ENCODE measurements around the gene PPP1CC. TPM values are rescaled to one million over a fixed set of nuclear protein-coding genes. Genes with fewer than 3 reads are reported as not detected.
A peak's percentile ranks its signal among the peaks of the same experiment; 100 is the strongest.

Gene PPP1CC
- total and polyA plus RNA-seq, 2 donors from 2014 or later = 57.0 to 82.3 TPM

- H3K27me3 ChIP-seq (ENCODE audit: control insufficient read depth, insufficient read depth, low read length) = no peaks in the 10 kb centered on the region
- no peaks in the 10 kb centered on the region for H3K36me3 ChIP-seq (ENCODE audit: control insufficient read depth in 2 of 3, insufficient read depth in 3 of 3, low read length in 3 of 3)
- no peaks in the 10 kb centered on the region for H3K4me1 ChIP-seq (ENCODE audit: control insufficient read depth in 2 of 3, insufficient read depth in 2 of 3, low read depth in 1 of 3, low read length in 3 of 3)
- intact Hi-C loops (cut with DNase I) = no loop called here
- DNase-seq (no peak), FAIRE-seq (no peak)
- TF ChIP-seq CTCF (IDR thresholded peaks at IDR 0.05; ENCODE audit: borderline replicate concordance, extremely low read depth, insufficient read depth) = no peak
- H3K4me3 ChIP-seq (ENCODE audit: low read length in 3 of 3) = no peak overlapping the region
- no peaks in the 10 kb centered on the region for H3K9me3 ChIP-seq (ENCODE audit: control insufficient read depth in 2 of 3, insufficient read depth in 1 of 3, low read length in 3 of 3)
- no peak overlapping the region for H3K27ac ChIP-seq (ENCODE audit: low read depth in 2 of 2, low read length in 2 of 2)
- H3K9ac ChIP-seq (ENCODE audit: low read length in 3 of 3) = no peak overlapping the region
Measured at GRCh38 chr12:110756611-110757010, 13.9 kb upstream of the PPP1CC start.

GRCh38 chr12:110754101-110754793 is 11.6 kb upstream of the PPP1CC start:
- Histone ChIP-seq H3K27me3 (ENCODE audit: control insufficient read depth, insufficient read depth, low read length) (no peaks in the 10 kb centered on the region), H3K36me3 (ENCODE audit: control insufficient read depth in 2 of 3, insufficient read depth in 3 of 3, low read length in 3 of 3) (no peaks in the 10 kb centered on the region), H3K27ac (ENCODE audit: low read depth in 2 of 2, low read length in 2 of 2) (no peak overlapping the region), H3K9me3 (ENCODE audit: control insufficient read depth in 2 of 3, insufficient read depth in 1 of 3, low read length in 3 of 3) (no peaks in the 10 kb centered on the region), H3K4me3 (ENCODE audit: low read length in 3 of 3) (no peak overlapping the region), H3K4me1 (ENCODE audit: control insufficient read depth in 2 of 3, insufficient read depth in 2 of 3, low read depth in 1 of 3, low read length in 3 of 3) (no peaks in the 10 kb centered on the region), H3K9ac (ENCODE audit: low read length in 3 of 3) (no peak overlapping the region)
- no peak for TF ChIP-seq CTCF (IDR thresholded peaks at IDR 0.05; ENCODE audit: borderline replicate concordance, extremely low read depth, insufficient read depth)
- no peak for FAIRE-seq
- intact Hi-C loops (cut with DNase I) = no loop called here
- peak in 1 of 5 donors; percentile 31 for DNase-seq

- no peak for TF ChIP-seq CTCF (IDR thresholded peaks at IDR 0.05; ENCODE audit: borderline replicate concordance, extremely low read depth, insufficient read depth)
- no peak overlapping the region for H3K27ac ChIP-seq (ENCODE audit: low read depth in 2 of 2, low read length in 2 of 2)
- H3K36me3 ChIP-seq (ENCODE audit: control insufficient read depth in 2 of 3, insufficient read depth in 3 of 3, low read length in 3 of 3) = no peaks in the 10 kb centered on the region
- DNase-seq (no peak), FAIRE-seq (no peak)
- H3K4me3 ChIP-seq (ENCODE audit: low read length in 3 of 3) = no peak overlapping the region
- intact Hi-C loops (cut with DNase I) = no loop called here
- no peaks in the 10 kb centered on the region for H3K9me3 ChIP-seq (ENCODE audit: control insufficient read depth in 2 of 3, insufficient read depth in 1 of 3, low read length in 3 of 3)
- no peaks in the 10 kb centered on the region for H3K27me3 ChIP-seq (ENCODE audit: control insufficient read depth, insufficient read depth, low read length)
- no peak overlapping the region for H3K9ac ChIP-seq (ENCODE audit: low read length in 3 of 3)
- H3K4me1 ChIP-seq (ENCODE audit: control insufficient read depth in 2 of 3, insufficient read depth in 2 of 3, low read depth in 1 of 3, low read length in 3 of 3) = no peaks in the 10 kb centered on the region
Measured at GRCh38 chr12:110750784-110751461, 8.2 kb upstream of the PPP1CC start.
